HCT116 (cell line): ENCODE results near the gene TMEM135. TPM values are rescaled to one million over a fixed set of nuclear protein-coding genes. Genes with fewer than 3 reads are reported as not detected.

Experiments used
- ATAC-seq: fragments of 200-7000 bp; cut with Tn5 transposase; 2 replicates; pipeline ENCODE4 v1.9.1; 2020; ENCODE audit warnings: mild to moderate bottlenecking, moderate library complexity
- BruUV-seq: library from RNA; stranded (reverse); fragments of 400-500 nt; replicated peaks from 2 replicates; lab custom pipeline; 2021; lab: Mats Ljungman, UMichigan
- CTCF ChIA-PET: fragments of 300-600 bp; sonication (Branson Sonifier 250); formaldehyde crosslinking; loops from one replicate; lab custom pipeline; 2021; ENCODE audit warnings: antibody characterized with exemption; lab: Charles Lee
- POLR2A ChIA-PET: fragments of 300-600, 350-600 bp; sonication (Branson Sonifier 250); formaldehyde crosslinking; loops from one replicate; lab custom pipeline; 2021; ENCODE audit warnings: antibody characterized with exemption; lab: Charles Lee
- RAD21 ChIA-PET, 2 experiments: fragments of 300-600 bp; sonication (Branson Sonifier 250); formaldehyde crosslinking; loops; one replicate each; lab custom pipeline; 2023; ENCODE audit warnings: low total read pairs in 2 of 2; ENCODE audit not compliant: uncharacterized antibody in 2 of 2, unreplicated experiment in 2 of 2, low non-redundant PET in 1 of 2; lab: Charles Lee
- DNase-seq: peaks from one replicate; pipeline ENCODE4 v3.0.0-alpha.2; 2010; ENCODE audit warnings: low read depth, low spot score
- H2AFZ ChIP-seq: fragments of 200-600 bp; shearing (Covaris generic), sonication (generic); 2 replicates; pipeline ENCODE4 v1.6.1; 2017; ENCODE audit warnings: low read depth, mixed run types, mixed read lengths, antibody characterized with exemption, low read length; ENCODE audit not compliant: poor library complexity, severe bottlenecking
- H3K27ac ChIP-seq: 2 replicates; pipeline ENCODE4 v1.5.1; 2012; ENCODE audit warnings: low read depth, low read length
- H3K27me3 ChIP-seq: fragments of 200-600 bp; sonication (generic); 2 replicates; pipeline ENCODE4 v1.6.1; 2016; ENCODE audit warnings: mixed run types, low read length, mixed read lengths; ENCODE audit not compliant: insufficient read depth
- H3K36me3 ChIP-seq, 2 experiments: fragments of 200-500 bp in 1 of 2; fragments of 200-600 bp in 1 of 2; sonication (Bioruptor generic) in 1 of 2; sonication (generic) in 1 of 2; 2 replicates each; pipeline versions ENCODE4 v1.5.1 to v1.6.1; 2014 to 2016; ENCODE audit warnings: low read length in 2 of 2, inconsistent platforms in 1 of 2, mixed read lengths in 1 of 2, mixed run types in 1 of 2; ENCODE audit not compliant: insufficient read depth in 2 of 2, control insufficient read depth in 1 of 2
- H3K4me1 ChIP-seq, 2 experiments: fragments of 200-600 bp in 1 of 2; sonication (generic) in 1 of 2; 2 replicates each; pipeline versions ENCODE4 v1.5.1 to v1.6.1; 2012 to 2017; ENCODE audit warnings: low read length in 2 of 2, inconsistent platforms in 1 of 2, mild to moderate bottlenecking in 1 of 2, mixed read lengths in 1 of 2, mixed run types in 1 of 2, moderate library complexity in 1 of 2; ENCODE audit not compliant: insufficient read depth in 2 of 2, control insufficient read depth in 1 of 2
- H3K4me2 ChIP-seq: fragments of 200-600 bp; sonication (generic); 2 replicates; pipeline ENCODE4 v1.6.1; 2017; ENCODE audit warnings: mixed run types, low read length, mixed read lengths
- H3K4me3 ChIP-seq, 2 experiments: fragments of 200-600 bp in 1 of 2; sonication (generic) in 1 of 2; replicated peaks in 1 of 2; 2 replicates each; pipeline ENCODE4 v1.5.1; 2011 to 2016; ENCODE audit warnings: low read length in 2 of 2, control low read depth in 1 of 2, low read depth in 1 of 2, mild to moderate bottlenecking in 1 of 2, mixed read lengths in 1 of 2, mixed run types in 1 of 2
- H3K79me2 ChIP-seq: fragments of 200-600 bp; sonication (generic); 2 replicates; pipeline ENCODE4 v1.6.1; 2017; ENCODE audit warnings: mild to moderate bottlenecking, mixed run types, low read length, moderate library complexity, mixed read lengths; ENCODE audit not compliant: insufficient read depth
- H3K9ac ChIP-seq: fragments of 200-600 bp; sonication (generic); 2 replicates; pipeline ENCODE4 v1.6.1; 2016; ENCODE audit warnings: low read length, mixed read lengths
- H3K9me2 ChIP-seq: fragments of 200-600 bp; sonication (generic), shearing (Covaris generic); 2 replicates; pipeline ENCODE4 v1.6.1; 2017; ENCODE audit warnings: mixed run types, mild to moderate bottlenecking, moderate library complexity; ENCODE audit not compliant: insufficient read depth
- H3K9me3 ChIP-seq, 2 experiments: fragments of 200-500 bp in 1 of 2; fragments of 200-600 bp in 1 of 2; sonication (Bioruptor generic) in 1 of 2; sonication (generic) in 1 of 2; 2 replicates each; pipeline ENCODE4 v1.6.1; 2014 to 2017; ENCODE audit warnings: low read length in 2 of 2, mixed read lengths in 2 of 2, inconsistent platforms in 1 of 2, low read depth in 1 of 2, mild to moderate bottlenecking in 1 of 2, mixed run types in 1 of 2, moderate library complexity in 1 of 2; ENCODE audit not compliant: control insufficient read depth in 1 of 2, insufficient read depth in 1 of 2
- H4K20me1 ChIP-seq: fragments of 200-600 bp; sonication (generic), shearing (Covaris generic); 2 replicates; pipeline ENCODE4 v1.6.1; 2017; ENCODE audit warnings: mixed run types, mild to moderate bottlenecking, moderate library complexity; ENCODE audit not compliant: insufficient read depth
- ATF3 ChIP-seq: IDR thresholded peaks from 2 replicates; pipeline ENCODE4 v1.6.1; 2012
- CBX3 ChIP-seq: IDR thresholded peaks from 2 replicates; pipeline ENCODE4 v1.6.1; 2012; ENCODE audit warnings: low read depth
- CEBPB ChIP-seq: IDR thresholded peaks from 2 replicates; pipeline ENCODE4 v1.6.1; 2012; ENCODE audit warnings: low read depth
- EZH2phosphoT487 ChIP-seq: fragments of 200-600 bp; IDR thresholded peaks from 2 replicates; pipeline ENCODE4 v1.6.1; 2018; ENCODE audit warnings: antibody characterized with exemption, borderline replicate concordance
- JUND ChIP-seq: IDR thresholded peaks from 2 replicates; pipeline ENCODE4 v1.6.1; 2012
- POLR2AphosphoS5 ChIP-seq: IDR thresholded peaks from 2 replicates; pipeline ENCODE4 v1.6.1; 2011; ENCODE audit warnings: mild to moderate bottlenecking, low read depth, low read length, moderate library complexity
- YY1 ChIP-seq: IDR thresholded peaks from 2 replicates; pipeline ENCODE4 v1.6.1; 2011; ENCODE audit warnings: low read length, low read depth, moderate library complexity, mild to moderate bottlenecking; ENCODE audit not compliant: insufficient replicate concordance; ENCODE audit errors: extremely low read depth
- intact Hi-C: fragments of 100-400 bp; cut with micrococcal nuclease; formaldehyde crosslinking; loops from 2 replicates; pipeline ENCODE4 v1.10.0; 2022
- total RNA-seq: library from RNA; stranded (reverse); gene quantifications from one replicate; pipeline ENCODE4 v1.2.1, GENCODE V29; 2021; ENCODE audit not compliant: unreplicated experiment
- TF ChIP-seq, protein P1 (sequence below): IDR thresholded peaks from 2 replicates; pipeline ENCODE4 v1.6.1; 2011; ENCODE audit warnings: mild to moderate bottlenecking, low read length, moderate library complexity; ENCODE audit not compliant: insufficient replicate concordance; ENCODE audit errors: extremely low read depth

TMEM135 gene
- total RNA-seq, 1 experiment from 2014 or later: 50.6 TPM

DNA sequence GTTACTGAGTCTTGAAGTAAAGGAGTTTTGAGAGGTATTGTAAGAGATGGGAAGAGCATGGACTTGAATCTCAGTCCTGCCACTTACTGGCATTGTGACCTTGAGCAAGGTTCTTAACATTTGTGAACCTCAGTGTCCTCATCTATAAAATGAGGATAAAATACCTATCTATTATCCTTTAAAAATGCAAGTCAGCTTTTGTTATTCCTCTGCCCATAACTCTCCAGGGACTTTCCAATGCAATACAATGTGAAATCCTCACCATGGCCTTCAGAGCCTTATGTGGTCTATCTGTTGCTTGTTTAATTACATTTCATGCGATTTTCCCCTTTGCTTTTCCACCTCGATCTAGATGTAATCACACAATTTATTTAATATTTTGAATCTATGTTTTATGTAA is 9.1 kb downstream of the TMEM135 start:
- peaks cover 0 to 3% of the 10 kb centered on the region in 2 experiments; a peak in 1 of 4 replicates for H3K36me3 ChIP-seq
- no peaks in the 10 kb centered on the region for H4K20me1 ChIP-seq
- ATAC-seq: no peak
- no peaks in the 10 kb centered on the region for H3K9me2 ChIP-seq
- H3K79me2 ChIP-seq: peaks cover 31% of the 10 kb centered on the region
- BruUV-seq: no TSS peak
- ChIA-PET CTCF (no interaction called here), RAD21 (no interaction called here)
- no peak for DNase-seq
- no peak overlapping the region for H3K27ac ChIP-seq
- H3K9me3 ChIP-seq: no peaks in the 10 kb centered on the region
- TF ChIP-seq POLR2AphosphoS5: no peak
- TF ChIP-seq ATF3: no peak
- no peak for TF ChIP-seq JUND
- no peak for TF ChIP-seq CBX3
- no peak for TF ChIP-seq CEBPB
- no peak for TF ChIP-seq EZH2phosphoT487
- TF ChIP-seq YY1: no peak
- TF ChIP-seq, all 23 proteins: peak for 0
- Histone ChIP-seq H3K27me3 (no peaks in the 10 kb centered on the region), H3K4me1 (no peaks in the 10 kb centered on the region), H3K4me2 (no peak overlapping the region), H3K9ac (no peak overlapping the region), H3K4me3 (no peak overlapping the region), H2AFZ (no peak overlapping the region)
- POLR2A ChIA-PET: no interaction called here
- intact Hi-C loops: no loop called here

GRCh38 chr11:87056091-87056490 is 18.4 kb downstream of the TMEM135 start:
- peaks cover 14% of the 10 kb centered on the region; the same call in 1 of the 2 replicates for H3K79me2 ChIP-seq
- no peaks in the 10 kb centered on the region for H3K9me2 ChIP-seq
- H3K4me2 ChIP-seq: no peak overlapping the region
- no peak overlapping the region for H3K4me3 ChIP-seq
- no peaks in the 10 kb centered on the region for H3K4me1 ChIP-seq
- DNase-seq (no peak), ATAC-seq (no peak)
- H3K27ac ChIP-seq: no peak overlapping the region
- no peak for TF ChIP-seq POLR2AphosphoS5
- TF ChIP-seq, protein P1, sequence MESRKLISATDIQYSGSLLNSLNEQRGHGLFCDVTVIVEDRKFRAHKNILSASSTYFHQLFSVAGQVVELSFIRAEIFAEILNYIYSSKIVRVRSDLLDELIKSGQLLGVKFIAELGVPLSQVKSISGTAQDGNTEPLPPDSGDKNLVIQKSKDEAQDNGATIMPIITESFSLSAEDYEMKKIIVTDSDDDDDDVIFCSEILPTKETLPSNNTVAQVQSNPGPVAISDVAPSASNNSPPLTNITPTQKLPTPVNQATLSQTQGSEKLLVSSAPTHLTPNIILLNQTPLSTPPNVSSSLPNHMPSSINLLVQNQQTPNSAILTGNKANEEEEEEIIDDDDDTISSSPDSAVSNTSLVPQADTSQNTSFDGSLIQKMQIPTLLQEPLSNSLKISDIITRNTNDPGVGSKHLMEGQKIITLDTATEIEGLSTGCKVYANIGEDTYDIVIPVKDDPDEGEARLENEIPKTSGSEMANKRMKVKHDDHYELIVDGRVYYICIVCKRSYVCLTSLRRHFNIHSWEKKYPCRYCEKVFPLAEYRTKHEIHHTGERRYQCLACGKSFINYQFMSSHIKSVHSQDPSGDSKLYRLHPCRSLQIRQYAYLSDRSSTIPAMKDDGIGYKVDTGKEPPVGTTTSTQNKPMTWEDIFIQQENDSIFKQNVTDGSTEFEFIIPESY: no peak
- CTCF ChIA-PET: no interaction called here
- RAD21 ChIA-PET: no interaction called here
- no peaks in the 10 kb centered on the region for H3K9me3 ChIP-seq
- no peaks in the 10 kb centered on the region for H3K27me3 ChIP-seq
- no peak overlapping the region for H3K9ac ChIP-seq
- intact Hi-C loops: no loop called here
- no TSS peak for BruUV-seq
- no peak overlapping the region for H2AFZ ChIP-seq
- no peaks in the 10 kb centered on the region for H3K36me3 ChIP-seq
- no peaks in the 10 kb centered on the region for H4K20me1 ChIP-seq
- POLR2A ChIA-PET: no interaction called here
